ENCODE measurements around the gene COMMD7.

DNA sequence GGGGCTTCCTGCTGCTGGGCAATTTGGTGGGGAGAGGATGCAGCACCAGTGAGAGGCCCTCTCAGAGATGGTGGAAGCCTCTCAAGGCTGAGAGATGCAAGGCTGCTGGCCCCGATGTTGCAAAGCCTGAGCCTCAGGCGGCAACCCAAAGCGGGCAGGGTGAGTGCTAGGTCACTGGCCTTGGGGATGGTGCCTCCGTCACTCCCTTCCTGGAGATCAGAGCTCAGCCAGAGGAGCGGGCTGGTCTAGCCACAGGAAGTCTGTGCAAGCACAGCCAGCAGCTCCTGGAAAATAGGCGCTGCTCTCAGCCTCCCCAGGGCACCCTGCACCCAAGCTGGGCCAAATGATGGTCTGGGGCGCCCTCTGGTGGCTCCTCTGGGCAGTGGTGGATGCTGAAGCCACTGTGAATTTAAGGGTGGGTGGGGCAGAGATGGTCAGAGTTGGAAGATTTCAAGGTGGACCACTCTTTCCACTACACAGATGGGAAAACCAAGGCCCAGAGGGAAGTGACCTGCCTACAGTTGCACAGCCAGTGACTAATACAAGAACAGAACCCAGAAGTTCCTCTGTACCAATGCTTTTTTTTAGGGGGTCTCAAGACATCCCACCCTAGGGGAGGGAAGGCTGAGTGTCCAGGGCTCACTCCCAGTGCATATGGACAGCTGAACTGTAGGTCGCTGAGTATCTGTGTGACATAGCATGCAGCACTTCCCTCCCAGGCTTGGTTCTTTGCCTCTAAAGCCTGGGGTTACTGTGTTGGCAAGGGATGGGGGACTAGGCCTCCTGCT, 90.3 kb downstream of the COMMD7 start:
- TF ChIP-seq, protein P1, sequence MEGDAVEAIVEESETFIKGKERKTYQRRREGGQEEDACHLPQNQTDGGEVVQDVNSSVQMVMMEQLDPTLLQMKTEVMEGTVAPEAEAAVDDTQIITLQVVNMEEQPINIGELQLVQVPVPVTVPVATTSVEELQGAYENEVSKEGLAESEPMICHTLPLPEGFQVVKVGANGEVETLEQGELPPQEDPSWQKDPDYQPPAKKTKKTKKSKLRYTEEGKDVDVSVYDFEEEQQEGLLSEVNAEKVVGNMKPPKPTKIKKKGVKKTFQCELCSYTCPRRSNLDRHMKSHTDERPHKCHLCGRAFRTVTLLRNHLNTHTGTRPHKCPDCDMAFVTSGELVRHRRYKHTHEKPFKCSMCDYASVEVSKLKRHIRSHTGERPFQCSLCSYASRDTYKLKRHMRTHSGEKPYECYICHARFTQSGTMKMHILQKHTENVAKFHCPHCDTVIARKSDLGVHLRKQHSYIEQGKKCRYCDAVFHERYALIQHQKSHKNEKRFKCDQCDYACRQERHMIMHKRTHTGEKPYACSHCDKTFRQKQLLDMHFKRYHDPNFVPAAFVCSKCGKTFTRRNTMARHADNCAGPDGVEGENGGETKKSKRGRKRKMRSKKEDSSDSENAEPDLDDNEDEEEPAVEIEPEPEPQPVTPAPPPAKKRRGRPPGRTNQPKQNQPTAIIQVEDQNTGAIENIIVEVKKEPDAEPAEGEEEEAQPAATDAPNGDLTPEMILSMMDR (IDR thresholded peaks at IDR 0.05; ENCODE audit: poor library complexity) = peak; percentile 100
- TF ChIP-seq EZH2 (IDR thresholded peaks at IDR 0.05; ENCODE audit: borderline replicate concordance) = no peak
- no peak for TF ChIP-seq EZH2phosphoT487 (IDR thresholded peaks at IDR 0.05; ENCODE audit: low read depth, severe bottlenecking, unreplicated experiment)

Data from hepatocyte (in vitro differentiated cells).